NCI-H1092 (cell line): ENCODE results near the gene CHRNA9.

Experiments used
- DNase-seq: peaks from one replicate; lab custom pipeline; 2025; lab: John Stamatoyannopoulos, UW

CHRNA9 gene

DNA sequence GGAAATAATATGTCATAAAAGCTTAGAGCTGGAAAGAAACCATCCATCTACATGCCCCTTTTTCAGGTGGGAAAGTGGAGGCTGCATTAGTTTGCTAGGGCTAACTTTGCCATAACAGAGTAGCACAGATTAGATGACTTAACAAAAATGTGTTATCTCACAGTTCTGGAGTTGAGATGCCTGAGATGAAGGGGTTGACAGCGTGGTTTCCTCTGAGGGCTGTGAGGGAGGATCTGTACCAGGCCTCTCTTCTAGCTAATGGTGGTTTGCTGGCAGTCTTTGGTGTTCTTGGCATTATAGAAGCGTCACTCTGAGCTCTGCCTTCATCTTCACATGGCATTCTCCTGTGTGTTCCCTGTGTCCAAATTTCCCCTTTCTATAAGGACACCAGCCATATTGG, 2.4 kb downstream of the CHRNA9 start:
- no peak for DNase-seq

DNA sequence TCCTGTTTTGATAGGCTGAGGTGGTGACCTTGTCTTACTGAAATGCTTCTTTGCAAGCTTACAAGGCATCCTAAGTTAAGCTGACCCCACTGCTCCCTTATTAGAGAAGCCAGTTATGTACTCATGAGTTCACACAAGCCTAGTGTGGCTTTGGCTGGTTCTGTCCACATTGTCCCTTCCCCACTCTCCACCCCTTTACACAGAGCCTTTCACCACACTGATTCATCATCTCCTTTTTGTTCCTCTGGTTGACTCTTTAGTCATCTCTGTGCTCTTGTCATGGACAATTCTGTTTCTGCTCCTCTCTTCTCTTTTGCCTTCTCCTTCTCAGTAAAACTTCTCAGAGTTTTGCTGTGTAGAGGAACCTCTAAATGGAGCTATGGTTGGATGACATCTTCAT, 4.9 kb downstream of the CHRNA9 start:
- DNase-seq: no peak

DNA sequence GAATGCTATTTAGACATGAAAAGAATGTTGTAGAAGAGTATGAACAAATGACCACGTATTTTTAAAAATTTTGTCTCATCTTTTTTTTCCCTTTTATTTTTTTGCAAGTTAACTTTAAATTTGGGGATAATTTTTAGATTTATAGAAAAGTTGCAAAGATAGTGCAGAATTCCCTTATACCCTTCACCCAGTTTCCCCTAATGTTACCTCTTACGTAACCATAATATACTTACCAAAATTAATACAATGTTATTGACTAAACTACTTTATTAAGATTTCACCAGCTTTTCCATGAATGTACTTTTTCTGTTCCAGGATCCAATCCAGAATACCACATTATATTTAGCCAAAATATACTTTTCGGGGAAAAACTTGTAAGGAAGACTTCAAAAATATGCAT, 12.3 kb downstream of the CHRNA9 start:
- DNase-seq: no peak

DNA sequence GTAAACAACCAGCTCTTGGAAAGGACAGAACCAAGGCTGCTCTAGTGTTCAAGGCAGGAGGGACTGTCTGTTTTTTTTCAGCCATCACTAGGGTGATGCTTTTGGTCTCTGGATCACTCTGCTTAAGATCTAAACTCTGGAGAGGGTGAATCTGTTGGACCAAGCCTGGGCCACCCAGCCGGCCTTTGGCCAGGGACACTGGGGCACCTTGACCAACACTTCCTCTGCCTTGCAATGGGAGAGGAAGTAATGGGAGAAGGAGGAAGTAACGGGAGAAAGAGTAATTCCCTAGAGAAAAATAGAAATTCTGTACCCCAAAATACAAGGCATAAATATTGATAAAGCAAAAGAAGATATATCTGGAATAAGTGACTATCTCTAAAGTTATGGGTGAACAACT, 12.9 kb downstream of the CHRNA9 start:
- DNase-seq: no peak

DNA sequence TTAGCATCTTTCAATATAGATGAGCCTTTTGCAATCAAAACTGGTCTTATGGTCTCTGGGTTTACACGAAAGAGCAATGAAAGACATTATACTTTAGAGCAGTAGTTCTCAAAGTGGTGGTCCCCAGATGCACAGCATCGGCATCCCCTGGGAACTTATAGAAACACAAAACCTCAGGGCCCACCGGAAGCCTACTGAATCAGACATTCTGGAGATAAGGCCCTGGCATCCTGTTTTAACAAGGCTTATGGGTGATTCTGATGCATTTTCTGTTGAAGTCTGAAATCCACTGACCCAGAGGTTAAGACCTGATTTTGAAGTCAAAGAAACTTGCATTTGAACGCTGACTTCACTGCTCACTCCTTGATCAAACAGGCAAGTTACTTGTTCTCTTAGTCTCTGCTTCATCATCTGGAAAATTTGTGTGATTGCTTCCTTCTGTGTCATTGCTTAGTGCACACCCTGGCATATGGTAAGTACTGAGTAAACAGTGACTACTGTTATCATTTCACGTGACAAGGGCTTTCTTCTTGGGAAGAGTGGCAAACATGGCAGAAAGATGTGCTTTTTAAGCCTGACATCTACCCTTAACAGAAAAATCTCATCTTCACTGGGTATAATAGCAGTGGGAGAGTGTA, 14.5 kb downstream of the CHRNA9 start:
- no peak for DNase-seq

DNA sequence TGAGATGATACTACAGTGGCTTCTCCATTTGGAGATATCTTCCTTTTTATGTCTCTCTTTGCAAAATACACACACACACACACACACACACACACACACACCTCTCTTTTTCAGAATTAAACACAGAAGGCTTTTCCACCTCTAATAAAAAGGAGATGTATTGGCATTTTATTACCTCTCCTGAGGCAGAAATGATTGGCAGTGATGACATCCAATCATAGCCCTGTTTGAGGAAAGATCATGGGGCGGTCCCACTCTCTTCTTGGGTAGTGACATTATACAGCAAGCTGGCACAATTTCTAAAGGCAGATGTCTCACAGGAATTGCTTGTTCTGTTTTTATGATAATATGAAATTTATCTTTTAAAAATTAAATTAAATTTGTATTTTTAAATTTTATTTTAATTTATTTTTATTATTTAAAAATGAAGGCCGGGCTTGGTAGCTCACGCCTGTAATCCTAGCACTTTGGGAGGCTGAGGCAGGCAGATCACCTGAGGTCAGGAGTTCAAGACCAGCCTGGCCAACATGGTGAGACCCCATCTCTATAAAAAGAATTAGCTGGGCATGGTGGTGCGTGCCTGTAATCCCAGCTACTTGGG, 15.6 kb downstream of the CHRNA9 start:
- DNase-seq: no peak

DNA sequence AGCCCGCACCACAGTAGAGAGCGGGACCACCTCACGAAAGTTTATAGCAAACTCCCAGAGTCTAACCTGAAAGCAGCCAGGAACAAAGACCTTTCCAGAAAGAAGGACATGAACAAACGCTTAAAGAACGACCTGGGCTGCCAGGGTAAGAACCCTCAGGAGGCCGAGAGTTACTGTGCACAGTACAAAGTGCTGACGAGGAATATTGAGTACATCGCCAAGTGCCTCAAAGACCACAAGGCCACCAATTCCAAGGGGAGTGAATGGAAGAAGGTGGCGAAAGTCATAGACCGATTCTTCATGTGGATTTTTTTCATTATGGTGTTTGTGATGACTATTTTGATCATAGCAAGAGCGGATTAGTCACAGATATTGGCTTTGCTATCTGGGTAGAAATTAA, 19.0 kb downstream of the CHRNA9 start:
- no peak for DNase-seq

DNA sequence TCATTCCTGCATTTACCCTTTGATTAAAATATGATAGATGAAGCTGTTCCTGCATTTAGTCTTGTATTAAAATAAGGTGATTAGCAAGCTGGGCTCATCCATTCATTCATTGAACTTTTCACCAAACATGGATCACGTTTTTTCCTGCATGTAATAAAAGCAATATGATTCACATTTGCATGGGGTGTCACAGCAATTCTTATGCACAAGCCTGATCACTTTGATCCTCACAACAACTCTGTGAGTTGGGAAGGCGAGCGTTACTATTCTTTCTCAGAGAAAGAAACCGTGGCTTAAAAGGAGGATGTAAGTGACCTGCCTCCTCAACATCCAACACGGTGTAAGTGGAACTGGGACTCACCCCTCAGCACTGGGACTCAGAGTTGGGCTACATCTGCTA, 20.0 kb downstream of the CHRNA9 start:
- DNase-seq: no peak

DNA sequence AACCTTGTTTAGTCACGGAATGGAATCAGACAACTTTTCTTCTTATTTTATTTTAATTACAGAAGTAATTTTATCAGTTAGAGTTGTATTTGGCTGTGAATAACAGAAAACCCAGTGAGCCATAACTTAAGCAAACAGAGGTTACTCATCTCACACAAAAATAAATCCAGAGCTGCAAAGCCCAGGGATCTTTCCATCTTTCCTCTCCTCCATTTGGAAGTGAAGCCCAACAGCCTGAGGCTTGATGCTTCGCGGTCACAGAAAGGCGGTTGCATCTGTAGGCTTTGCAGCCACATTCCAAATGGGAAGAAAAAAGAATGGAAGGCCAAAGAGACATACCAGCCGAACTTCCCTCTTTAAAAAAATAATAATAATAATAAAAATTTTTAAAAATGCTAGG, 22.6 kb downstream of the CHRNA9 start:
- DNase-seq: no peak

DNA sequence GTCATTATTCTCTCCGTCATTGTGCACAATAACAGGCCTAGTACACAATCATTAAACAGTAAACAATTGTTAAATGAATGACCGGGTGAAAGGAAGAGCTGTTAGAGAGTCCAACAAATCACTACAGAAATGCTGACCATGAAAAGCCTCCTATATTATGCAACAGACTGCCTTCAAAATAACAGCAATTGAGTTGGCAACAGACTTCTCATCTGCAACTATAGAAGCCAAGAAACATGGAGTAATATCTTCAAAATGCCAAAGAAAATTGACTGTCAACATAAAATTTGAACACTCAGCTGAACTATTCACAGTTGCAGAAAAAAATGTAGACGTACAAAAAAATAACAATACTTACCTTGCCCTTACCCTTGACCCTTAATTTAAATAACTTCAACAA, 26.2 kb downstream of the CHRNA9 start:
- no peak for DNase-seq

DNA sequence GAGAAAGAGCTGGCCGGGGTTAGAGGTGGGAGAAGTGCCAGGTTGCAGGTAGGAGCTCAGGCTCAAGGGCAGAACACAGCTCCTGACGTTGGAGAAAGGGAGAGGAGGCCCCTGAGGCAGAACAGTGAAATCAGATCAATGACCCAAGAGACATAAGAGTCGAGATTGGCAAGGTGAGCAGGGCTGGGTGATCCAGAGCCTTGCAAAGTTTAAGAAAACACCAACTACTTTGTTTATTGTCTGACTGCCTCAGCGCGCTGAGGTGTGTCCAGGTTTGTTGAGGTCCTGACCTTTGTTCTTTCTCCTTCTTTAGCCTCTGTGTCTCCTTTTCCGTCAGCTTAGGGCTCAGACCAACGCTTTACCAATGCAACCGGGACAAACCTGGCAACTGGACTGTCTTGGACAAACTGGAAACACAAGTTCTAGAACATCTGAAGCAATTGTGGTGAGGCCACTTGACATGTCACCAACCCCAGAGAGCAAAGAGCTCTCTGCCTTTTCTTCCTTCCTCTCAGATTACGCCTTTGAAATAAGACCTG, 28.3 kb downstream of the CHRNA9 start:
- DNase-seq: no peak

DNA sequence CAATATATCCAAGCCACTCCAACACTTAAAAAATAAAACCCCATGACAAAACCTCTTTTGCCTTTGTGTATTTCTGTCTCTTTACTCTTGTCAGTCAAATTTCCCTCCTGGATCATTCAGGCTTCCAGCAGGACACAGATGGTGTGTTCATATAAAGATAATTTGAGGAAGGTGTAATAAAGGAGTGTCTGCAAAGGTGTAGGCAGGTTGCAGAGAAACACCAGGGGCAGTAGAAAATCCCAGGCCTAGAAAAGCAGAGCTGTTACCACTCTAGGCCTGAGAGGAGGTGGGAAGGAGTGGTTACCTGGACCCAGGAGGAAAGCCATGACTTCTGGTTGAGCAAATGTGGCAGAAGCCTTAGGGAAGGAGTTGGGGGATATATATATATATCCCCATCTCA, 28.8 kb downstream of the CHRNA9 start:
- no peak for DNase-seq

DNA sequence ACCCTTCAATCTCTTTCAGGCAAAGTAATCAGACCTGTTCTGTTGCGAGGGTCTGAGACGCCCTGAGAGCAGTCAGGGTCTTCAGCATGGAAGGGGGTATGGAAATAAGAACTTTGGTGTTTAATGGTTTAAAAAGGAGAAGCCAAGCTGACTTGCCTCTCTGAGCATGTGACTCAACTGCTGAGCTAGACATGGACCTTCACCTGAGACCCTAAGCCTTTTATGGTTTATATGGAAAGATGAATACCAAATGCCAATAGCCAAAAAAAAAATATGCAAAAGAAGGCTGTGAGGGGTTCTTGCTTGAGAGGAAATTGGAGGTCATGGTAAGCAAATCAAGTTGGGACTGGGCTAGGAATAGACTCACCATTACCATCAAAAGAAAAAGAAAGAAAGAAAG, 30.6 kb downstream of the CHRNA9 start:
- DNase-seq: no peak

DNA sequence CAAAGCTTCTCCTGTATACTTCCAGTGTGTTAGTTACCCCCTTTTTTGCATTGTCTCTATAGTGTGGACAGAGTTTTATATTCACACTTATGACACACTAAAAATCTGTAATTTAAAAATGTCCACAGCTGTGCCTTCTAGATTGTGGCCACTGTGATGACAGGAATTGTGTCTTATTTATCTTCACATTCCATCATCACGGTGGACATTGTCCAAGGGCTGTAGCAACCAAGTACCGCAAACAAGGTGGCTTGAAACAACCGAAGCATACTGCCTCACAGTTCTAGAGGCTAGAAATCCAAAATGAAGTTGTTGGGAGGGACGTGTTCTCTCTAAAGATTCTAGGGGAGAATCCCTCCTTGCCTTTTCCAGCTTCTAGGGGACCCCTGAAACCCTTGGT, 32.3 kb downstream of the CHRNA9 start:
- DNase-seq: no peak

DNA sequence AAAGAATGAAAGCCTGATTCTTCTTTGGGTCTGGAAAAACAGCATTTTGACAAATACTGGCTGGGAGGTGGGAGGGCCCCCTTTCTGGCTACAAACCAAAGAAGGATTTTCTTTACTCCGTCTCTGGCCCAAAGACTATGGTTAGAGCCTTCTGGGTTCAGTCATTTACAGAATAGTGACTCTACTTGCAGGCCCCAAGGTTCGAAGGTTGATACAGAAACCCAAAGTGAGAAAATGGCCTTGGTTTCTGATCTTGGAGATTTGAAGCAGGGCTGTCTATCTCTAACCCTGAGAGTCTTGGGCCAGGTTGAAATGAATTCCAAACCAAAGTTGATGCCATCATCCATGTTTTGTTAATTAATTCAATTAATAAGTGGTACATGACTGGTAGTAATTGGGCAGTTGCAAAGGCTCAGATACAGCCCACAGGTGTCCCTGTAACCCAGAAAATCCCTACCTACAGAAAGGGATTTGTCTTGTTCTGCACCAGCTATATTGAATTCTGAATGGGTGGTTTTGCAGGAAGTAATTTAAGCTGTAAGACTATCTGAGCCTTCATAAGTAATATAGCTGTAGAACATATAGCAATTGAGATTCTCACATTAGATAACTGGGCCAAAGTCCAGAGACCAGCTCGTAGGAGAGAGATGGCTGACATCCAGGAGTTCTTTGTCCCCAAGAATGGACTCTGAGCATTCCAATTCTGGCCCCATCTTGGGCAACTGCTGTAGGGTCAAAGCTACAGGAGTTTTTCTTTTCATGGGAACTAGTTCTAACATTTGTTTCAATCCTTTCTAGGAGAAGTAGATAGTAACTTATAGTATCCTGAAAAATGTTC, 34.5 kb downstream of the CHRNA9 start:
- no peak for DNase-seq

DNA sequence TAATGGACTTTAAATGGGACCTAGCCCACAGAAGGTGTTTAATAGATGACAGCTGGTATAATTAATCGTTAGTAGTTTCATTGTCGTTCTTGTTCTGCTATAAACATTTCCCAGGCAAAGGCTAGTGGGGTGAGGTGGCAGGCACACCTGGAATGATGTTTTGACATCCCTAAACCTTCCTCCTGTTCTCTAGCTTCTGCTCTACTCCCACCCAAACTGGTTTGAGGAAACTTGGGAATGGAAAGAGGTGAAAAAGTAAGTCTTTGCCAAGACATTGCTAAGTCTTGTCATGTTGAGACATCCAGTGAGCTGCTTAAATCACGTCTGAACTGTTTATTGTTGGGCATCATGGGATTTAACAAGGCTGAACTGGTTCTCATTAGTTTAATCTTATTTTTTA, 37.5 kb downstream of the CHRNA9 start:
- DNase-seq: no peak

DNA sequence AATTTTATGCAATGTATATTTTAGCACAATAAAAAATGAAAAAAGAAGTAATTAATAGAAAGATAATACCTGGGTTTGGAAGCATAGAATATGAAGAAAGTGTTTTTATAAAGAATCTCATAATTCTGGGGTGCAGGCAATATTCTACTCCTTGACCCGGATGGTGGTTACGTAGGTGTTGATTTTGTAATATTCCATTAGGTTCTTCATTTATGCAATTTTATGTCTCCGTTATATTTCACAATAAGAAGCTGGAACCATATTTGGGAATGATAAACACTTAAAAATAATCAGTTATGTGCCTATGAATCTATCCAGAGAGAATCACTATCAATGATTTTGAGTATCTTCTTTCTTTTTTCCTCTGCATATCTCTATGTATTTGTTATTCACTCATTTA, 38.5 kb downstream of the CHRNA9 start:
- DNase-seq: no peak

DNA sequence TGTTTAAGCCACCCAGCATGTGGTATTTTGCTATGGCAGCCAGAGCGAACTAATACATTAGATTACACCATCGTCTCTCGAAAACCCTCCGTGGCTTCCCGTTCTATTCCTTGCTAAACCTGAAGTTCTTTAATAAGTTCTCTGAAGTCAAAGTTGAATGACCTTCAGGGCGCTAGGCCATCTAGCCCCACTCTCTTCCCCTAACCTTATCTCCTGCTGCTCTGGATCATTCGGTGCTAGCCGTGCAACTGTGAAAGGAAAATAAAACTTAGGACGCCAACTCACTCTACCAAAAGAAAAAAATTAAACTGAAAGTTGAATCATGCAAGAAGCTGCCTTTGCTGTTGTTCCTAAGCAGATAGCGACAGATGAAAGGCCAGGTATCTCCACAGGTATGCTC, 40.0 kb downstream of the CHRNA9 start:
- DNase-seq: no peak

DNA sequence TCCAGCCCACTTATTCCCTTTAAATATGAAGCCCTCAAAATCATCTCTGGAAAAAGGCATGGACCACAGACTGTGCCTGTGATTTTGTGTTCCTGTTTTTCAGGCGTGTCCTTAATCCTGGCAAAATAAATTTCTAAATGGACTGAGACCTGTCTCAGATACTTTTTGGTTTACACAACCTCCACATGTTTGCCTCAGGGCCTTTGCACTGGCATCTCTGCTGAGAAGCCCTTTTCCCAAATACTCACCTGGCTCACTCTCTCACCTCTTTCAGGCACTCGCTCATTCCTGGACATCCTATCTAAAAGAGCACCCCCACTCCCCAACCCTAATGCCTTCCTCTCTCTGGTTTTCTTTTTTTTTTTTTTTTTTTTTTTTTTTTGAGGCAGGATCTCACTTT, 40.5 kb downstream of the CHRNA9 start:
- no peak for DNase-seq

DNA sequence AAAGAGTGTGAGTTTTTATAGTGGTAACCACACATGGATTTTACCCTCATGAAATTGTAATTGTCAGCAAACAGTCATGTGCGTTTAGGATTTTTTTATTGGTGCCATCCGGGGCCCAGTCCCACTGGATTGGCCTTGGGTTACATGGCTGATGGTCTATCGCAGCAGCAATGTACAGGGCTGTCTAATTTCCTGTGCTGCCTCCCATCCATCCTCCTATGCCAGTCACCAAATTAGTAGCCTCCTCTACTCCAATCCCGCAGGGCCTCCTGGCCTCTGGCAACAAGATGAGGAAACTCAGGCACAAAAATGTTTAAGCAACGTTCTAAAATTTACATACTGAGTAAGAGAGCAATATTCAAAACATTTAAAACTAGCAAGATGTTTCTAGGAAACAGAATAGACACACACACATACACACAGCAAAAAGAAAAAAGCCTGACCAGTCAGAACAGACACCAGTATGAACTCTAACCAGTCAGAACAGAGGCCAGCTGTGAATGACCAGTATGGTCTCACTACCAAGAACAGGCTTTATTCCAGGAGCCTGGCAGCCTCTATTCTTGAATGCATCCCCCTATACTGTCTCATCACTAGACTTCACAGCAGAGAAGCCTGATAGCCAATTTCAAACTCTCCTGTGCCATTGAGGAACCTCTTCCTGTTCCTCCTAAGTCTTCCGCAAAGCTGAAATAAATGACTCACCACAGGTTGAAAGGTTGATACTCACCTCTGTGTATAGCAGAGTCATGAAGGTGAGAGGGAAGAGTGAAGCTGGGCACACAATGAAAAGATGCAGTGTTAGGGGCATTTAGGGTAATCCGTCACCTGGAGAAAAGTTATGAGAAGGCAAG, 42.6 kb downstream of the CHRNA9 start:
- no peak for DNase-seq

DNA sequence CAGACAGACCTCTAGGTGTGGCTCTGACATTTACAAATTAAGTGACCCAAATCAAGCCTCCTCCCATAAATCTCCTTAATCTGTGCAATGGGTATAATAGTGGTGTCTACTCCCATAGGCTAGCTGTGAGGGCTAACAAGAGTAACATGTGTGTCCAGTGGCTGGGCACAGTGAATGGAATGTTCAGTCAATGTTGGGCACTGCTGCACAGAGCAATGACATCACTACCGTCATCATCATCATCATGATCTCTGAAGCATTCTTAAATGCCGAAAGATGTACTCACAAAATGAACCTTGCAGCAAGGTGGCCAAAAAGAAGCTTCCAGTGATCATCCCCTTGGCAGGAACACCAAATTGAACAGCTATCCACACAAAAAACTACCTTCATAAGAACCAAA, 43.5 kb downstream of the CHRNA9 start:
- DNase-seq: no peak

DNA sequence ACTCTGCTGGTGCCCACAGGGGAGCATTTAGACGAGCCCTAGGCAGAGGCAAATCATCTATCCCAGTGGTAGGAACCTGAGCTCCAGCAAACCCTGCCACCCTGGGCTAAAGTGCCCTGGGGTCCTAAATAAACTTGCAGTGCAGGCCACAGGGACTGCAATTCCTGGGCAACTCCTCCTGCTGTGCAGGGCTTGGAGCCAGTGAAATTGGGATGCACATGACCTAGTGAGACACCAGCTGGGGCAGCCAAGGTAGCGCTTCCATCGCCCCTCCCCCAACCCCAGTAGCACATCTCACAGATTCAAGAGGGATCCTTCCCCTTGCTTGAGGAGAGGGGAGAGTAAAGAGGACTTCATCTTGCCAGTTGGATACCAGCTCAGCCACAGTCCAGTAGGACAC, 44.1 kb downstream of the CHRNA9 start:
- DNase-seq: no peak
